H9 (cell line): ENCODE results near the gene ACSBG1. TPM values are rescaled to one million over a fixed set of nuclear protein-coding genes. Genes with fewer than 3 reads are reported as not detected.

Experiments
- DNase-seq: peaks from one replicate; pipeline ENCODE4 v3.0.0-alpha.2; 2017
- H2AFZ ChIP-seq: one replicate; pipeline ENCODE4 v1.6.1; 2013; ENCODE audit warnings: mild to moderate bottlenecking, low read length, control low read depth, moderate library complexity
- H2AK5ac ChIP-seq: 2 replicates; pipeline ENCODE4 v1.6.1; 2013; ENCODE audit warnings: low read length, control low read depth, mixed read lengths; ENCODE audit not compliant: insufficient read length
- H2BK120ac ChIP-seq: one replicate; pipeline ENCODE4 v1.6.1; 2013; ENCODE audit warnings: low read depth, mild to moderate bottlenecking, low read length, control low read depth, inconsistent platforms; ENCODE audit not compliant: poor library complexity, severe bottlenecking
- H2BK12ac ChIP-seq: 2 replicates; pipeline ENCODE4 v1.6.1; 2013; ENCODE audit warnings: low read length, control low read depth, mixed read lengths, low read depth; ENCODE audit not compliant: insufficient read length
- H2BK15ac ChIP-seq: 2 replicates; pipeline ENCODE4 v1.6.1; 2013; ENCODE audit warnings: low read depth, low read length, control low read depth
- H2BK20ac ChIP-seq: one replicate; pipeline ENCODE4 v1.6.1; 2013; ENCODE audit warnings: low read depth, mild to moderate bottlenecking, low read length, control low read depth, inconsistent platforms; ENCODE audit not compliant: poor library complexity, severe bottlenecking
- H2BK5ac ChIP-seq: 2 replicates; pipeline ENCODE4 v1.6.1; 2013; ENCODE audit warnings: low read length, control low read depth, mixed read lengths; ENCODE audit not compliant: insufficient read length
- H3K14ac ChIP-seq: 2 replicates; pipeline ENCODE4 v1.6.1; 2013; ENCODE audit warnings: low read length, control low read depth; ENCODE audit not compliant: insufficient read depth
- H3K18ac ChIP-seq: 2 replicates; pipeline ENCODE4 v1.6.1; 2013; ENCODE audit warnings: low read depth, mild to moderate bottlenecking, mixed read lengths, low read length, control low read depth; ENCODE audit not compliant: insufficient read length
- H3K23ac ChIP-seq: 2 replicates; pipeline ENCODE4 v1.6.1; 2013; ENCODE audit warnings: low read length, control low read depth, mixed read lengths, low read depth; ENCODE audit not compliant: insufficient read length
- H3K23me2 ChIP-seq: 2 replicates; pipeline ENCODE4 v1.6.1; 2013; ENCODE audit warnings: low read depth, mild to moderate bottlenecking, mixed read lengths, low read length, control low read depth; ENCODE audit not compliant: insufficient read length, poor library complexity, severe bottlenecking
- H3K27ac ChIP-seq: 2 replicates; pipeline ENCODE4 v1.5.1; 2013; ENCODE audit warnings: low read length, control low read depth, mixed read lengths, low read depth; ENCODE audit not compliant: insufficient read length
- H3K27me3 ChIP-seq: 2 replicates; pipeline ENCODE4 v1.6.1; 2013; ENCODE audit warnings: low read length, control low read depth, inconsistent platforms; ENCODE audit not compliant: insufficient read depth
- H3K4ac ChIP-seq: 2 replicates; pipeline ENCODE4 v1.6.1; 2013; ENCODE audit warnings: low read depth, mild to moderate bottlenecking, control low read depth, inconsistent platforms, low read length, moderate library complexity
- H3K4me1 ChIP-seq: 2 replicates; pipeline ENCODE4 v1.6.1; 2013; ENCODE audit warnings: low read length, control low read depth, inconsistent platforms; ENCODE audit not compliant: insufficient read depth
- H3K4me2 ChIP-seq: 2 replicates; pipeline ENCODE4 v1.6.1; 2013; ENCODE audit warnings: low read length, control low read depth, mixed read lengths; ENCODE audit not compliant: insufficient read length, insufficient read depth
- H3K56ac ChIP-seq: 2 replicates; pipeline ENCODE4 v1.6.1; 2013; ENCODE audit warnings: low read depth, mild to moderate bottlenecking, mixed read lengths, low read length, control low read depth; ENCODE audit not compliant: insufficient read length
- H3K79me1 ChIP-seq: 2 replicates; pipeline ENCODE4 v1.6.1; 2013; ENCODE audit warnings: low read depth, mild to moderate bottlenecking, moderate library complexity, low read length, control low read depth, inconsistent platforms; ENCODE audit not compliant: insufficient read depth, poor library complexity, severe bottlenecking
- H3K79me2 ChIP-seq: 2 replicates; pipeline ENCODE4 v1.6.1; 2013; ENCODE audit warnings: low read length, control low read depth, inconsistent platforms; ENCODE audit not compliant: insufficient read depth
- H3K9ac ChIP-seq: 2 replicates; pipeline ENCODE4 v1.6.1; 2013; ENCODE audit warnings: low read length, control low read depth, mixed read lengths; ENCODE audit not compliant: insufficient read length; ENCODE audit errors: extremely low read depth
- H3K9me3 ChIP-seq: one replicate; pipeline ENCODE4 v1.6.1; 2013; ENCODE audit warnings: low read depth, low read length, inconsistent platforms; ENCODE audit not compliant: control insufficient read depth
- H3T11ph ChIP-seq: one replicate; pipeline ENCODE4 v1.6.1; 2013; ENCODE audit warnings: mild to moderate bottlenecking, low read length, control low read depth, inconsistent platforms
- H4K20me1 ChIP-seq: one replicate; pipeline ENCODE4 v1.6.1; 2013; ENCODE audit not compliant: control insufficient read depth, insufficient read length, insufficient read depth
- H4K5ac ChIP-seq: 2 replicates; pipeline ENCODE4 v1.6.1; 2013; ENCODE audit warnings: low read depth, mild to moderate bottlenecking, mixed read lengths, low read length, control low read depth; ENCODE audit not compliant: insufficient read length
- H4K8ac ChIP-seq: replicated peaks from 2 replicates; pipeline ENCODE4 v1.6.1; 2013; ENCODE audit warnings: low read length, control low read depth, mixed read lengths, low read depth; ENCODE audit not compliant: insufficient read length
- H4K91ac ChIP-seq: 2 replicates; pipeline ENCODE4 v1.6.1; 2013; ENCODE audit warnings: low read depth, mild to moderate bottlenecking, moderate library complexity, mixed read lengths, low read length, control low read depth; ENCODE audit not compliant: insufficient read length
- H3K27ac Mint-ChIP-seq, 3 experiments: 2 replicates in 2 of 3; 3 replicates in 1 of 3; pipeline ENCODE4 v1.8.0; 2020 to 2021; ENCODE audit warnings: mixed read lengths in 3 of 3, mild to moderate bottlenecking in 1 of 3, moderate library complexity in 1 of 3
- H3K27me3 Mint-ChIP-seq: 2 replicates; pipeline ENCODE4 v1.8.0; 2021; ENCODE audit warnings: low read depth, mild to moderate bottlenecking, moderate library complexity, mixed read lengths
- H3K36me3 Mint-ChIP-seq, 3 experiments: 2 replicates in 2 of 3; 3 replicates in 1 of 3; pipeline ENCODE4 v1.8.0; 2020 to 2021; ENCODE audit warnings: low read depth in 3 of 3, mixed read lengths in 3 of 3; ENCODE audit not compliant: insufficient read depth in 1 of 3
- H3K4me1 Mint-ChIP-seq, 2 experiments: 2 replicates each; pipeline ENCODE4 v1.8.0; 2020; ENCODE audit warnings: mixed read lengths in 2 of 2
- H3K4me3 Mint-ChIP-seq, 2 experiments: 2 replicates in 1 of 2; 3 replicates in 1 of 2; pipeline ENCODE4 v1.8.0; 2020 to 2021; ENCODE audit warnings: mild to moderate bottlenecking in 2 of 2, mixed read lengths in 2 of 2, moderate library complexity in 1 of 2
- H3K9me3 Mint-ChIP-seq, 2 experiments: 2 replicates in 1 of 2; 3 replicates in 1 of 2; pipeline ENCODE4 v1.8.0; 2020; ENCODE audit warnings: mild to moderate bottlenecking in 2 of 2, mixed read lengths in 2 of 2, moderate library complexity in 1 of 2
- WGBS: extraction: QIAGEN DNeasy Blood & Tissue Kit; methylation state at CpG from one replicate; pipeline ENCODE4 v1.1.7; 2013; ENCODE audit warnings: missing lambda C conversion rate, low lambda C conversion rate, mixed read lengths; ENCODE audit not compliant: insufficient read length; ENCODE audit errors: extremely low coverage; 5-methylcytosine and 5-hydroxymethylcytosine counted together
- total RNA-seq: library from RNA; stranded (reverse); gene quantifications from 2 replicates; pipeline ENCODE4 v1.2.1, GENCODE V29; 2021
- TF ChIP-seq, protein P1 (sequence below): fragments of 200-600 bp; sonication (generic); conservative IDR thresholded peaks from 3 replicates; pipeline ENCODE4 v1.8.0; 2021; ENCODE audit warnings: antibody characterized with exemption, mild to moderate bottlenecking

The ACSBG1 gene
- total RNA-seq, 1 experiment from 2014 or later: 2.2 TPM

DNA sequence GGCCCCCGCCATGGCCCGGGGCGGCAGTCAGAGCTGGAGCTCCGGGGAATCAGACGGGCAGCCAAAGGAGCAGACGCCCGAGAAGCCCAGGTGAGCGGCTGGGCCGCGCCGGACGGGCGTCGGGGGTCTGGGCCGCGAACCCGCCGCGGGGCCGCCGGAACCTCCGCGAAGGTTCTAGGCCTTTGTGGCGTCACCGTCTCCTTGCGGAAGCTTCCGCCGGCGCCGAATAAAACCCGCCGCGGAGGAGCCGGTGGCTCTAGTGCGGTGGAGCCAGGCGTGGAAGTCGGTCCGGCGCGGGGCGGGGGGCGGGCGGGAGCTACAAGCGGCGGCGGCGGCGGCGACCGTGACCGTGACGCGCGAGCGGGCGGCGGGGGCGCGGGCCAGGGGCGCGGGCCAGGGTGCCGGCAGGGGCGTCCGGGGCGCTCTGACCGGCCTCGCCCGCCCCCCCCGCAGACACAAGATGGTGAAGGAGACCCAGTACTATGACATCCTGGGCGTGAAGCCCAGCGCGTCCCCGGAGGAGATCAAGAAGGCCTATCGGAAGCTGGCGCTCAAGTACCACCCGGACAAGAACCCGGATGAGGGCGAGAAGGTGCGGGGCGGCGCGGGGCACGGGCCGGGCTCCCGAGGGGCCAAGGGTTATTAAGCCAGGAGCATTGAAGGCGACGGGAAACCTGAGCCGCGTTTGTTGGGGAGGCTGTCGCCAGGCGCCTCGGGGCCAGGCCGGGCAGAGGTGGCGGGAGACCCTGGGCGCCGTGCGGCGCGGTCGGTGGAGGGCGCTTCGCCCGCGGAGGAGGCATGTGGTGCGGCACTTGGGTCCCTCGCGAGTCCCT is 30.2 kb upstream of the ACSBG1 start, which contains the start of gene DNAJA4:
TSS of gene DNAJA4 (plus strand) at position 259 of the 833 bp plus-strand sequence. CDS start at position 461, 202 bp downstream.
- no peak within 1 kb of the TSS for H3K9ac ChIP-seq

More for the DNA sequence above, 30.2 kb upstream of the ACSBG1 start, which contains the start of gene DNAJA4:
- no peak within 1 kb of the TSS for H3K4me2 ChIP-seq
- no peak within 1 kb of the TSS for H2BK15ac ChIP-seq
- H3K14ac ChIP-seq: peak within 1 kb of the TSS; percentile 34; the same call in 1 of the 2 replicates
- H4K20me1 ChIP-seq: no peaks in the 10 kb centered on the region
- H4K8ac ChIP-seq: no peak within 1 kb of the TSS
- no peak within 1 kb of the TSS for H2AK5ac ChIP-seq
- no peak within 1 kb of the TSS for H3K23ac ChIP-seq
- no peak within 1 kb of the TSS for H2BK20ac ChIP-seq
- H3K4me3 Mint-ChIP-seq: no peak within 1 kb of the TSS
- no peaks in the 10 kb centered on the region; the same call in 1 of the 2 replicates for H3K27me3 Mint-ChIP-seq
- TF ChIP-seq, protein P1, sequence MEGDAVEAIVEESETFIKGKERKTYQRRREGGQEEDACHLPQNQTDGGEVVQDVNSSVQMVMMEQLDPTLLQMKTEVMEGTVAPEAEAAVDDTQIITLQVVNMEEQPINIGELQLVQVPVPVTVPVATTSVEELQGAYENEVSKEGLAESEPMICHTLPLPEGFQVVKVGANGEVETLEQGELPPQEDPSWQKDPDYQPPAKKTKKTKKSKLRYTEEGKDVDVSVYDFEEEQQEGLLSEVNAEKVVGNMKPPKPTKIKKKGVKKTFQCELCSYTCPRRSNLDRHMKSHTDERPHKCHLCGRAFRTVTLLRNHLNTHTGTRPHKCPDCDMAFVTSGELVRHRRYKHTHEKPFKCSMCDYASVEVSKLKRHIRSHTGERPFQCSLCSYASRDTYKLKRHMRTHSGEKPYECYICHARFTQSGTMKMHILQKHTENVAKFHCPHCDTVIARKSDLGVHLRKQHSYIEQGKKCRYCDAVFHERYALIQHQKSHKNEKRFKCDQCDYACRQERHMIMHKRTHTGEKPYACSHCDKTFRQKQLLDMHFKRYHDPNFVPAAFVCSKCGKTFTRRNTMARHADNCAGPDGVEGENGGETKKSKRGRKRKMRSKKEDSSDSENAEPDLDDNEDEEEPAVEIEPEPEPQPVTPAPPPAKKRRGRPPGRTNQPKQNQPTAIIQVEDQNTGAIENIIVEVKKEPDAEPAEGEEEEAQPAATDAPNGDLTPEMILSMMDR: no peak
- H3K36me3 Mint-ChIP-seq: no peaks in the 10 kb centered on the region
- no peaks in the 10 kb centered on the region for H3K79me1 ChIP-seq
- no peak within 1 kb of the TSS for H3K56ac ChIP-seq
- H3T11ph ChIP-seq: no peak within 1 kb of the TSS
- H3K4me1 ChIP-seq: no peaks in the 10 kb centered on the region
- H3K4me1 Mint-ChIP-seq: 0 out of 4 replicates have a peak, but pooled peaks cover 2% of the 10 kb centered on the region in 2 experiments
- peaks cover 4% of the 10 kb centered on the region for H3K23me2 ChIP-seq
- no peaks in the 10 kb centered on the region for H3K27me3 ChIP-seq
- DNase-seq: peak; percentile 69
- no CpG with 5 or more reads among the region's 107 CpGs for WGBS
- no peaks in the 10 kb centered on the region for H3K9me3 ChIP-seq
- no peak within 1 kb of the TSS for H2BK120ac ChIP-seq
- no peak within 1 kb of the TSS for H3K18ac ChIP-seq
- no peak within 1 kb of the TSS for H3K4ac ChIP-seq
- no peak within 1 kb of the TSS for H2BK5ac ChIP-seq
- no peaks in the 10 kb centered on the region for H3K79me2 ChIP-seq
- no peak within 1 kb of the TSS for H2AFZ ChIP-seq
- no peak within 1 kb of the TSS for H3K27ac ChIP-seq
- H4K5ac ChIP-seq: no peak within 1 kb of the TSS
- no peak within 1 kb of the TSS for H2BK12ac ChIP-seq
- H3K27ac Mint-ChIP-seq: no peak within 1 kb of the TSS
- no peaks in the 10 kb centered on the region for H3K9me3 Mint-ChIP-seq
- H4K91ac ChIP-seq: no peak within 1 kb of the TSS
